ENCODE data around the gene PSMD1. TPM values are rescaled to one million over a fixed set of nuclear protein-coding genes. Genes with fewer than 3 reads are reported as not detected.

The PSMD1 gene
- polyA plus RNA-seq, 1 donor (not counting 4 experiments of a cell fraction or from before 2014, with no cell fraction given), result 262 TPM

DNA sequence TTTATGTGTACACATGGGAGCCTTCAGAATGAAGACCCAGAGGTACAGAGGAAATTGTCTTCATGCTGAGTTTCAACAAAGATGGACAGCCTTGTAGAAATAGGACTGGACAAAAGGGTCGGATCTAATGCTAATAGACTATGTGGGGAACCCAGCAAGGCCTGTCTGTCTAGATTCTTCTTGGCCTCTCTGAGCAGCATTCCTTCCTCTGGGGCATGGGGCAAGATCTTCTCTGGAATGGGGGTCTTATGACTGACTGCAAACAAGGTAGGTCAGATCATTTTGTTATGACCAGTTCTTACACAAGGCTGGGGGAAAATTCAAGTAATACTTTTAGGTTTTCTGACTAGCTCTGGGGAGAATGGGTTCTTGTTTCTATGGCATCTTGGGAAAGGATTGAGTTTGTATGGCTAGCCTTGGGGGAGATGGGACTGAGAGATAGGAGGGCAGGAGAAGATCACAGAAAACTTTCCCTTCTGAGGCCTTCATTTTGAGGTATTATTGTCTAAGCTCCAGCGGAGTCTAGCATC lies 46.4 kb upstream of the PSMD1 start:
- TF ChIP-seq CTCF (optimal IDR thresholded peaks at IDR 0.05 in 1 of 3, IDR thresholded peaks at IDR 0.05 in 1 of 3, conservative IDR thresholded peaks at IDR 0.05 in 1 of 3; ENCODE audit: extremely low read depth in 1 of 3, insufficient read depth in 2 of 3, low read length in 3 of 3), result no peak
- TF ChIP-seq EZH2 (IDR thresholded peaks at IDR 0.05; ENCODE audit: low read length), result no peak
- Histone ChIP-seq H3K4me2 (ENCODE audit: control insufficient read depth, extremely low read depth, insufficient read depth, low read depth, low read length) (no peak overlapping the region), H3K4me1 (ENCODE audit: control insufficient read depth, extremely low read depth, insufficient read depth, low read length) (no peaks in the 10 kb centered on the region), H4K20me1 (ENCODE audit: control insufficient read depth, extremely low read depth, insufficient read depth, low read length) (no peaks in the 10 kb centered on the region), H3K4me3 (ENCODE audit: control insufficient read depth in 2 of 3, extremely low read depth in 1 of 3, insufficient read depth in 2 of 3, low read depth in 1 of 3, low read length in 3 of 3) (no peak overlapping the region), H3K9me1 (ENCODE audit: control insufficient read depth, extremely low read depth, insufficient read depth, low read length) (no peaks in the 10 kb centered on the region), H3K79me2 (ENCODE audit: control insufficient read depth, insufficient read depth, low read length) (no peaks in the 10 kb centered on the region), H3K9ac (ENCODE audit: control insufficient read depth, extremely low read depth, insufficient read depth, low read length) (no peak overlapping the region), H2AFZ (ENCODE audit: control insufficient read depth, low read length) (no peak overlapping the region), H3K9me3 (ENCODE audit: control insufficient read depth, low read depth, low read length) (peaks cover 2% of the 10 kb centered on the region), H3K27me3 (ENCODE audit: control insufficient read depth, extremely low read depth, insufficient read depth, low read length) (peaks cover 19% of the 10 kb centered on the region), H3K27ac (ENCODE audit: control insufficient read depth, insufficient read depth, low read length) (no peak overlapping the region), H3K36me3 (ENCODE audit: control insufficient read depth in 2 of 2, extremely low read depth in 1 of 2, insufficient read depth in 2 of 2, low read length in 2 of 2) (no peaks in the 10 kb centered on the region)
- dilution Hi-C loops (cut with MboI; ENCODE audit: extremely low pct_ligation_motif_present, low sequenced_read_pairs), result no loop called here
- no peak for DNase-seq (ENCODE audit: low read depth, low spot score)
- no peak for FAIRE-seq

GRCh38 chr2:231011526-231011925 lies 45.1 kb upstream of the PSMD1 start:
- TF ChIP-seq EZH2 (IDR thresholded peaks at IDR 0.05; ENCODE audit: low read length) (no peak), CTCF (optimal IDR thresholded peaks at IDR 0.05 in 1 of 3, IDR thresholded peaks at IDR 0.05 in 1 of 3, conservative IDR thresholded peaks at IDR 0.05 in 1 of 3; ENCODE audit: extremely low read depth in 1 of 3, insufficient read depth in 2 of 3, low read length in 3 of 3) (no peak)
- H3K9me1 ChIP-seq (ENCODE audit: control insufficient read depth, extremely low read depth, insufficient read depth, low read length), result no peaks in the 10 kb centered on the region
- no peak overlapping the region for H3K9ac ChIP-seq (ENCODE audit: control insufficient read depth, extremely low read depth, insufficient read depth, low read length)
- no peak for FAIRE-seq
- H2AFZ ChIP-seq (ENCODE audit: control insufficient read depth, low read length), result no peak overlapping the region
- H3K79me2 ChIP-seq (ENCODE audit: control insufficient read depth, insufficient read depth, low read length), result no peaks in the 10 kb centered on the region
- H3K27ac ChIP-seq (ENCODE audit: control insufficient read depth, insufficient read depth, low read length), result no peak overlapping the region
- no peak overlapping the region for H3K4me2 ChIP-seq (ENCODE audit: control insufficient read depth, extremely low read depth, insufficient read depth, low read depth, low read length)
- DNase-seq (ENCODE audit: low read depth, low spot score), result no peak
- H3K4me3 ChIP-seq (ENCODE audit: control insufficient read depth in 2 of 3, extremely low read depth in 1 of 3, insufficient read depth in 2 of 3, low read depth in 1 of 3, low read length in 3 of 3), result no peak overlapping the region
- peaks cover 19% of the 10 kb centered on the region for H3K27me3 ChIP-seq (ENCODE audit: control insufficient read depth, extremely low read depth, insufficient read depth, low read length)
- H3K9me3 ChIP-seq (ENCODE audit: control insufficient read depth, low read depth, low read length), result no peaks in the 10 kb centered on the region
- H3K4me1 ChIP-seq (ENCODE audit: control insufficient read depth, extremely low read depth, insufficient read depth, low read length), result no peaks in the 10 kb centered on the region
- dilution Hi-C loops (cut with MboI; ENCODE audit: extremely low pct_ligation_motif_present, low sequenced_read_pairs), result no loop called here
- no peaks in the 10 kb centered on the region for H4K20me1 ChIP-seq (ENCODE audit: control insufficient read depth, extremely low read depth, insufficient read depth, low read length)
- no peaks in the 10 kb centered on the region for H3K36me3 ChIP-seq (ENCODE audit: control insufficient read depth in 2 of 2, extremely low read depth in 1 of 2, insufficient read depth in 2 of 2, low read length in 2 of 2)
